ENCODE results near the gene PAIP2B.

The PAIP2B gene

GRCh38 chr2:71226965-71227560 is at the start of gene PAIP2B:
TSS of gene PAIP2B (minus strand) at chr2:71227103. CDS start at chr2:71202589, 24,514 bp downstream.
- H3K27ac ChIP-seq (ENCODE audit: low read depth, low read length): no peak within 1 kb of the TSS
- H3K36me3 ChIP-seq (ENCODE audit: control insufficient read depth in 5 of 5, insufficient read depth in 5 of 5, low read length in 5 of 5): no peaks in the 10 kb centered on the region
- H3K4me1 ChIP-seq (ENCODE audit: control insufficient read depth in 5 of 5, insufficient read depth in 5 of 5, low read length in 5 of 5): peaks cover 2 to 17% (median 15%) of the 10 kb centered on the region in 5 donors
- H3K9me3 ChIP-seq (ENCODE audit: control insufficient read depth in 5 of 5, low read length in 5 of 5): no peaks in the 10 kb centered on the region
- peak within 1 kb of the TSS in 4 of 5 donors; percentile 72 to 92 (median 81) for H3K9ac ChIP-seq (ENCODE audit: low read length in 5 of 5)
- peak within 1 kb of the TSS; percentile 87 to 93 (median 90) for H3K4me3 ChIP-seq (ENCODE audit: low read depth in 1 of 5, low read length in 5 of 5)
- no peaks in the 10 kb centered on the region for H3K27me3 ChIP-seq (ENCODE audit: control insufficient read depth in 5 of 5, insufficient read depth in 4 of 5, low read length in 5 of 5)

- Histone ChIP-seq H3K27ac (ENCODE audit: low read depth, low read length) (no peak overlapping the region), H3K36me3 (ENCODE audit: control insufficient read depth in 5 of 5, insufficient read depth in 5 of 5, low read length in 5 of 5) (no peaks in the 10 kb centered on the region), H3K4me3 (ENCODE audit: low read depth in 1 of 5, low read length in 5 of 5) (peak overlapping the region in 4 of 5 donors; percentile 58 to 80 (median 70)), H3K27me3 (ENCODE audit: control insufficient read depth in 5 of 5, insufficient read depth in 4 of 5, low read length in 5 of 5) (no peaks in the 10 kb centered on the region), H3K4me1 (ENCODE audit: control insufficient read depth in 5 of 5, insufficient read depth in 5 of 5, low read length in 5 of 5) (peaks cover 4 to 26% (median 23%) of the 10 kb centered on the region in 5 donors), H3K9me3 (ENCODE audit: control insufficient read depth in 5 of 5, low read length in 5 of 5) (no peaks in the 10 kb centered on the region), H3K9ac (ENCODE audit: low read length in 5 of 5) (peak overlapping the region in 1 of 5 donors; percentile 20)
Observed at GRCh38 chr2:71275939-71276310, 49.0 kb upstream of the PAIP2B start.

- H3K4me3 ChIP-seq (ENCODE audit: low read depth in 1 of 5, low read length in 5 of 5): no peak overlapping the region
- peaks cover 0 to 4% (median 0%) of the 10 kb centered on the region in 5 donors for H3K27me3 ChIP-seq (ENCODE audit: control insufficient read depth in 5 of 5, insufficient read depth in 4 of 5, low read length in 5 of 5)
- H3K9me3 ChIP-seq (ENCODE audit: control insufficient read depth in 5 of 5, low read length in 5 of 5): no peaks in the 10 kb centered on the region
- H3K36me3 ChIP-seq (ENCODE audit: control insufficient read depth in 5 of 5, insufficient read depth in 5 of 5, low read length in 5 of 5): no peaks in the 10 kb centered on the region
- H3K27ac ChIP-seq (ENCODE audit: low read depth, low read length): no peak overlapping the region
- H3K9ac ChIP-seq (ENCODE audit: low read length in 5 of 5): no peak overlapping the region
- no peaks in the 10 kb centered on the region for H3K4me1 ChIP-seq (ENCODE audit: control insufficient read depth in 5 of 5, insufficient read depth in 5 of 5, low read length in 5 of 5)
Observed at GRCh38 chr2:71269511-71270090, 42.7 kb upstream of the PAIP2B start.

- Histone ChIP-seq H3K4me1 (ENCODE audit: control insufficient read depth in 5 of 5, insufficient read depth in 5 of 5, low read length in 5 of 5) (no peaks in the 10 kb centered on the region), H3K4me3 (ENCODE audit: low read depth in 1 of 5, low read length in 5 of 5) (no peak overlapping the region), H3K9me3 (ENCODE audit: control insufficient read depth in 5 of 5, low read length in 5 of 5) (no peaks in the 10 kb centered on the region)
Observed at GRCh38 chr2:71263386-71263785, 36.5 kb upstream of the PAIP2B start.

GRCh38 chr2:71261534-71261933 is 34.6 kb upstream of the PAIP2B start:
- Histone ChIP-seq H3K4me3 (ENCODE audit: low read depth in 1 of 5, low read length in 5 of 5) (no peak overlapping the region), H3K27ac (ENCODE audit: low read depth, low read length) (no peak overlapping the region), H3K36me3 (ENCODE audit: control insufficient read depth in 5 of 5, insufficient read depth in 5 of 5, low read length in 5 of 5) (no peaks in the 10 kb centered on the region), H3K27me3 (ENCODE audit: control insufficient read depth in 5 of 5, insufficient read depth in 4 of 5, low read length in 5 of 5) (no peaks in the 10 kb centered on the region), H3K4me1 (ENCODE audit: control insufficient read depth in 5 of 5, insufficient read depth in 5 of 5, low read length in 5 of 5) (no peaks in the 10 kb centered on the region), H3K9me3 (ENCODE audit: control insufficient read depth in 5 of 5, low read length in 5 of 5) (no peaks in the 10 kb centered on the region), H3K9ac (ENCODE audit: low read length in 5 of 5) (no peak overlapping the region)

More at GRCh38 chr2:71263386-71263785, 36.5 kb upstream of the PAIP2B start:
- H3K27ac ChIP-seq (ENCODE audit: low read depth, low read length): no peak overlapping the region
- no peaks in the 10 kb centered on the region for H3K36me3 ChIP-seq (ENCODE audit: control insufficient read depth in 5 of 5, insufficient read depth in 5 of 5, low read length in 5 of 5)
- no peaks in the 10 kb centered on the region for H3K27me3 ChIP-seq (ENCODE audit: control insufficient read depth in 5 of 5, insufficient read depth in 4 of 5, low read length in 5 of 5)
- no peak overlapping the region for H3K9ac ChIP-seq (ENCODE audit: low read length in 5 of 5)

GRCh38 chr2:71256421-71256820 is 29.5 kb upstream of the PAIP2B start:
- Histone ChIP-seq H3K9me3 (ENCODE audit: control insufficient read depth in 5 of 5, low read length in 5 of 5) (no peaks in the 10 kb centered on the region), H3K27ac (ENCODE audit: low read depth, low read length) (no peak overlapping the region), H3K4me3 (ENCODE audit: low read depth in 1 of 5, low read length in 5 of 5) (no peak overlapping the region), H3K36me3 (ENCODE audit: control insufficient read depth in 5 of 5, insufficient read depth in 5 of 5, low read length in 5 of 5) (no peaks in the 10 kb centered on the region), H3K4me1 (ENCODE audit: control insufficient read depth in 5 of 5, insufficient read depth in 5 of 5, low read length in 5 of 5) (no peaks in the 10 kb centered on the region), H3K27me3 (ENCODE audit: control insufficient read depth in 5 of 5, insufficient read depth in 4 of 5, low read length in 5 of 5) (peaks cover 0 to 7% (median 0%) of the 10 kb centered on the region in 5 donors), H3K9ac (ENCODE audit: low read length in 5 of 5) (no peak overlapping the region)

GRCh38 chr2:71254776-71255175 is 27.9 kb upstream of the PAIP2B start:
- Histone ChIP-seq H3K27me3 (ENCODE audit: control insufficient read depth in 5 of 5, insufficient read depth in 4 of 5, low read length in 5 of 5) (peaks cover 0 to 7% (median 0%) of the 10 kb centered on the region in 5 donors), H3K36me3 (ENCODE audit: control insufficient read depth in 5 of 5, insufficient read depth in 5 of 5, low read length in 5 of 5) (no peaks in the 10 kb centered on the region), H3K9ac (ENCODE audit: low read length in 5 of 5) (no peak overlapping the region), H3K4me1 (ENCODE audit: control insufficient read depth in 5 of 5, insufficient read depth in 5 of 5, low read length in 5 of 5) (no peaks in the 10 kb centered on the region), H3K4me3 (ENCODE audit: low read depth in 1 of 5, low read length in 5 of 5) (no peak overlapping the region), H3K27ac (ENCODE audit: low read depth, low read length) (no peak overlapping the region), H3K9me3 (ENCODE audit: control insufficient read depth in 5 of 5, low read length in 5 of 5) (peaks cover 0 to 3% (median 0%) of the 10 kb centered on the region in 5 donors)

GRCh38 chr2:71254078-71254477 is 27.2 kb upstream of the PAIP2B start:
- H3K36me3 ChIP-seq (ENCODE audit: control insufficient read depth in 5 of 5, insufficient read depth in 5 of 5, low read length in 5 of 5): no peaks in the 10 kb centered on the region
- H3K4me3 ChIP-seq (ENCODE audit: low read depth in 1 of 5, low read length in 5 of 5): no peak overlapping the region
- H3K9ac ChIP-seq (ENCODE audit: low read length in 5 of 5): no peak overlapping the region
- no peak overlapping the region for H3K27ac ChIP-seq (ENCODE audit: low read depth, low read length)
- H3K9me3 ChIP-seq (ENCODE audit: control insufficient read depth in 5 of 5, low read length in 5 of 5): peaks cover 0 to 3% (median 0%) of the 10 kb centered on the region in 5 donors
- peaks cover 0 to 7% (median 0%) of the 10 kb centered on the region in 5 donors for H3K27me3 ChIP-seq (ENCODE audit: control insufficient read depth in 5 of 5, insufficient read depth in 4 of 5, low read length in 5 of 5)
- H3K4me1 ChIP-seq (ENCODE audit: control insufficient read depth in 5 of 5, insufficient read depth in 5 of 5, low read length in 5 of 5): no peaks in the 10 kb centered on the region

GRCh38 chr2:71253476-71253875 is 26.6 kb upstream of the PAIP2B start:
- Histone ChIP-seq H3K27me3 (ENCODE audit: control insufficient read depth in 5 of 5, insufficient read depth in 4 of 5, low read length in 5 of 5) (peaks cover 0 to 7% (median 0%) of the 10 kb centered on the region in 5 donors), H3K4me1 (ENCODE audit: control insufficient read depth in 5 of 5, insufficient read depth in 5 of 5, low read length in 5 of 5) (no peaks in the 10 kb centered on the region), H3K4me3 (ENCODE audit: low read depth in 1 of 5, low read length in 5 of 5) (no peak overlapping the region), H3K36me3 (ENCODE audit: control insufficient read depth in 5 of 5, insufficient read depth in 5 of 5, low read length in 5 of 5) (no peaks in the 10 kb centered on the region), H3K9ac (ENCODE audit: low read length in 5 of 5) (no peak overlapping the region), H3K9me3 (ENCODE audit: control insufficient read depth in 5 of 5, low read length in 5 of 5) (peaks cover 0 to 3% (median 0%) of the 10 kb centered on the region in 5 donors), H3K27ac (ENCODE audit: low read depth, low read length) (no peak overlapping the region)

- Histone ChIP-seq H3K27ac (ENCODE audit: low read depth, low read length) (no peak overlapping the region), H3K4me1 (ENCODE audit: control insufficient read depth in 5 of 5, insufficient read depth in 5 of 5, low read length in 5 of 5) (no peaks in the 10 kb centered on the region)
Observed at GRCh38 chr2:71252862-71253261, 26.0 kb upstream of the PAIP2B start.

More at GRCh38 chr2:71252862-71253261, 26.0 kb upstream of the PAIP2B start:
- peaks cover 0 to 3% (median 0%) of the 10 kb centered on the region in 5 donors for H3K9me3 ChIP-seq (ENCODE audit: control insufficient read depth in 5 of 5, low read length in 5 of 5)
- no peak overlapping the region for H3K4me3 ChIP-seq (ENCODE audit: low read depth in 1 of 5, low read length in 5 of 5)
- H3K27me3 ChIP-seq (ENCODE audit: control insufficient read depth in 5 of 5, insufficient read depth in 4 of 5, low read length in 5 of 5): peaks cover 0 to 7% (median 0%) of the 10 kb centered on the region in 5 donors
- no peaks in the 10 kb centered on the region for H3K36me3 ChIP-seq (ENCODE audit: control insufficient read depth in 5 of 5, insufficient read depth in 5 of 5, low read length in 5 of 5)
- no peak overlapping the region for H3K9ac ChIP-seq (ENCODE audit: low read length in 5 of 5)

All from subcutaneous abdominal adipose tissue (tissue), 5 donors.